SK-N-SH (cell line): ENCODE data around the gene DCAF17.

Experiments used
- ELF1 ChIP-seq: IDR thresholded peaks from 2 replicates; pipeline ENCODE4 v1.4.0; 2012
- NRF1 ChIP-seq: IDR thresholded peaks from 2 replicates; pipeline ENCODE4 v1.6.1; 2012; ENCODE audit warnings: low read depth, mild to moderate bottlenecking, low read length

- TF ChIP-seq ELF1 (no peak), NRF1 (no peak)
Measured at GRCh38 chr2:171475979-171476378, 42.0 kb downstream of the DCAF17 start.
